ENCODE measurements around the gene SLC35F3. TPM values are rescaled to one million over a fixed set of nuclear protein-coding genes. Genes with fewer than 3 reads are reported as not detected.

Gene SLC35F3
- total and polyA plus RNA-seq, 9 of the 15 experiments (the other 6 are each of a cell fraction or from before 2014, with no cell fraction given): 0.04 to 0.07 (median 0.04) TPM; not detected in 6

DNA sequence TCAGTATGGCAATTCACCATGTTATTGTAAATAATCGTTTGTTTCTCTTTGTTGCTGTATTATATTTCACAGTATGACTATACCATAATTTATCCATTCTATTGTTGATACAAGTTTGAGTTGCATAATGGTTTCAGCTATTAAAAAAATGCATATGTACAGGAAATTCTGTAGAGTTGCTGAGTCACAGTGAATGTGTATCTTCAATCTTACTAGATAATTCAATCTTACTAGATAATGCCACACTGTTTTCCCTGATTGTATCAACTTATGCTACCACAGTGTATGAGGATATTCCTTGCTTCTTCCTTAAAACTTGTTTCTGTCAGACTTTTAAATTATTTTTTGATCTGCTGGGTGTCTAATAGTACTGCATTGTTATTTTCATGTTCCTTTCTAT lies 465.3 kb downstream of the SLC35F3 start (continued):
- TF ChIP-seq, protein P1, sequence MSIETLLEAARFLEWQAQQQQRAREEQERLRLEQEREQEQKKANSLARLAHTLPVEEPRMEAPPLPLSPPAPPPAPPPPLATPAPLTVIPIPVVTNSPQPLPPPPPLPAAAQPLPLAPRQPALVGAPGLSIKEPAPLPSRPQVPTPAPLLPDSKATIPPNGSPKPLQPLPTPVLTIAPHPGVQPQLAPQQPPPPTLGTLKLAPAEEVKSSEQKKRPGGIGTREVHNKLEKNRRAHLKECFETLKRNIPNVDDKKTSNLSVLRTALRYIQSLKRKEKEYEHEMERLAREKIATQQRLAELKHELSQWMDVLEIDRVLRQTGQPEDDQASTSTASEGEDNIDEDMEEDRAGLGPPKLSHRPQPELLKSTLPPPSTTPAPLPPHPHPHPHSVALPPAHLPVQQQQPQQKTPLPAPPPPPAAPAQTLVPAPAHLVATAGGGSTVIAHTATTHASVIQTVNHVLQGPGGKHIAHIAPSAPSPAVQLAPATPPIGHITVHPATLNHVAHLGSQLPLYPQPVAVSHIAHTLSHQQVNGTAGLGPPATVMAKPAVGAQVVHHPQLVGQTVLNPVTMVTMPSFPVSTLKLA (conservative IDR thresholded peaks at IDR 0.05): peak in 1 of 2 experiments; percentile 23; a peak in 1 of 4 replicates
- TF ChIP-seq, protein P2, sequence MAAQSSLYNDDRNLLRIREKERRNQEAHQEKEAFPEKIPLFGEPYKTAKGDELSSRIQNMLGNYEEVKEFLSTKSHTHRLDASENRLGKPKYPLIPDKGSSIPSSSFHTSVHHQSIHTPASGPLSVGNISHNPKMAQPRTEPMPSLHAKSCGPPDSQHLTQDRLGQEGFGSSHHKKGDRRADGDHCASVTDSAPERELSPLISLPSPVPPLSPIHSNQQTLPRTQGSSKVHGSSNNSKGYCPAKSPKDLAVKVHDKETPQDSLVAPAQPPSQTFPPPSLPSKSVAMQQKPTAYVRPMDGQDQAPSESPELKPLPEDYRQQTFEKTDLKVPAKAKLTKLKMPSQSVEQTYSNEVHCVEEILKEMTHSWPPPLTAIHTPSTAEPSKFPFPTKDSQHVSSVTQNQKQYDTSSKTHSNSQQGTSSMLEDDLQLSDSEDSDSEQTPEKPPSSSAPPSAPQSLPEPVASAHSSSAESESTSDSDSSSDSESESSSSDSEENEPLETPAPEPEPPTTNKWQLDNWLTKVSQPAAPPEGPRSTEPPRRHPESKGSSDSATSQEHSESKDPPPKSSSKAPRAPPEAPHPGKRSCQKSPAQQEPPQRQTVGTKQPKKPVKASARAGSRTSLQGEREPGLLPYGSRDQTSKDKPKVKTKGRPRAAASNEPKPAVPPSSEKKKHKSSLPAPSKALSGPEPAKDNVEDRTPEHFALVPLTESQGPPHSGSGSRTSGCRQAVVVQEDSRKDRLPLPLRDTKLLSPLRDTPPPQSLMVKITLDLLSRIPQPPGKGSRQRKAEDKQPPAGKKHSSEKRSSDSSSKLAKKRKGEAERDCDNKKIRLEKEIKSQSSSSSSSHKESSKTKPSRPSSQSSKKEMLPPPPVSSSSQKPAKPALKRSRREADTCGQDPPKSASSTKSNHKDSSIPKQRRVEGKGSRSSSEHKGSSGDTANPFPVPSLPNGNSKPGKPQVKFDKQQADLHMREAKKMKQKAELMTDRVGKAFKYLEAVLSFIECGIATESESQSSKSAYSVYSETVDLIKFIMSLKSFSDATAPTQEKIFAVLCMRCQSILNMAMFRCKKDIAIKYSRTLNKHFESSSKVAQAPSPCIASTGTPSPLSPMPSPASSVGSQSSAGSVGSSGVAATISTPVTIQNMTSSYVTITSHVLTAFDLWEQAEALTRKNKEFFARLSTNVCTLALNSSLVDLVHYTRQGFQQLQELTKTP (IDR thresholded peaks at IDR 0.05; ENCODE audit: low read depth in 1 of 2, partially characterized antibody in 2 of 2): no peak
- TF ChIP-seq BHLHE40 (IDR thresholded peaks at IDR 0.05; ENCODE audit: low read length) (no peak), ARNT (IDR thresholded peaks at IDR 0.05) (no peak), HDAC1 (IDR thresholded peaks at IDR 0.05) (0 out of 4 replicates have a peak, but pooled peaks of 1 of the 2 experiments have one; percentile 30), HEY1 (CRISPR knock-in tag; IDR thresholded peaks at IDR 0.05; ENCODE audit: borderline replicate concordance) (no peak), SRSF1 (IDR thresholded peaks at IDR 0.05; ENCODE audit: low read depth, low read length) (no peak), HDGF (IDR thresholded peaks at IDR 0.05) (no peak), FOXJ3 (CRISPR knock-in tag; IDR thresholded peaks at IDR 0.05) (no peak), PML (IDR thresholded peaks at IDR 0.05; ENCODE audit: low read length) (no peak)
- TF ChIP-seq, protein P3, sequence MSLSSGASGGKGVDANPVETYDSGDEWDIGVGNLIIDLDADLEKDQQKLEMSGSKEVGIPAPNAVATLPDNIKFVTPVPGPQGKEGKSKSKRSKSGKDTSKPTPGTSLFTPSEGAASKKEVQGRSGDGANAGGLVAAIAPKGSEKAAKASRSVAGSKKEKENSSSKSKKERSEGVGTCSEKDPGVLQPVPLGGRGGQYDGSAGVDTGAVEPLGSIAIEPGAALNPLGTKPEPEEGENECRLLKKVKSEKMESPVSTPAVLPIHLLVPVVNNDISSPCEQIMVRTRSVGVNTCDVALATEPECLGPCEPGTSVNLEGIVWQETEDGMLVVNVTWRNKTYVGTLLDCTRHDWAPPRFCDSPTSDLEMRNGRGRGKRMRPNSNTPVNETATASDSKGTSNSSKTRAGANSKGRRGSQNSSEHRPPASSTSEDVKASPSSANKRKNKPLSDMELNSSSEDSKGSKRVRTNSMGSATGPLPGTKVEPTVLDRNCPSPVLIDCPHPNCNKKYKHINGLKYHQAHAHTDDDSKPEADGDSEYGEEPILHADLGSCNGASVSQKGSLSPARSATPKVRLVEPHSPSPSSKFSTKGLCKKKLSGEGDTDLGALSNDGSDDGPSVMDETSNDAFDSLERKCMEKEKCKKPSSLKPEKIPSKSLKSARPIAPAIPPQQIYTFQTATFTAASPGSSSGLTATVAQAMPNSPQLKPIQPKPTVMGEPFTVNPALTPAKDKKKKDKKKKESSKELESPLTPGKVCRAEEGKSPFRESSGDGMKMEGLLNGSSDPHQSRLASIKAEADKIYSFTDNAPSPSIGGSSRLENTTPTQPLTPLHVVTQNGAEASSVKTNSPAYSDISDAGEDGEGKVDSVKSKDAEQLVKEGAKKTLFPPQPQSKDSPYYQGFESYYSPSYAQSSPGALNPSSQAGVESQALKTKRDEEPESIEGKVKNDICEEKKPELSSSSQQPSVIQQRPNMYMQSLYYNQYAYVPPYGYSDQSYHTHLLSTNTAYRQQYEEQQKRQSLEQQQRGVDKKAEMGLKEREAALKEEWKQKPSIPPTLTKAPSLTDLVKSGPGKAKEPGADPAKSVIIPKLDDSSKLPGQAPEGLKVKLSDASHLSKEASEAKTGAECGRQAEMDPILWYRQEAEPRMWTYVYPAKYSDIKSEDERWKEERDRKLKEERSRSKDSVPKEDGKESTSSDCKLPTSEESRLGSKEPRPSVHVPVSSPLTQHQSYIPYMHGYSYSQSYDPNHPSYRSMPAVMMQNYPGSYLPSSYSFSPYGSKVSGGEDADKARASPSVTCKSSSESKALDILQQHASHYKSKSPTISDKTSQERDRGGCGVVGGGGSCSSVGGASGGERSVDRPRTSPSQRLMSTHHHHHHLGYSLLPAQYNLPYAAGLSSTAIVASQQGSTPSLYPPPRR (CRISPR knock-in tag; IDR thresholded peaks at IDR 0.05; ENCODE audit: borderline replicate concordance): no peak
- TF ChIP-seq, protein P4, sequence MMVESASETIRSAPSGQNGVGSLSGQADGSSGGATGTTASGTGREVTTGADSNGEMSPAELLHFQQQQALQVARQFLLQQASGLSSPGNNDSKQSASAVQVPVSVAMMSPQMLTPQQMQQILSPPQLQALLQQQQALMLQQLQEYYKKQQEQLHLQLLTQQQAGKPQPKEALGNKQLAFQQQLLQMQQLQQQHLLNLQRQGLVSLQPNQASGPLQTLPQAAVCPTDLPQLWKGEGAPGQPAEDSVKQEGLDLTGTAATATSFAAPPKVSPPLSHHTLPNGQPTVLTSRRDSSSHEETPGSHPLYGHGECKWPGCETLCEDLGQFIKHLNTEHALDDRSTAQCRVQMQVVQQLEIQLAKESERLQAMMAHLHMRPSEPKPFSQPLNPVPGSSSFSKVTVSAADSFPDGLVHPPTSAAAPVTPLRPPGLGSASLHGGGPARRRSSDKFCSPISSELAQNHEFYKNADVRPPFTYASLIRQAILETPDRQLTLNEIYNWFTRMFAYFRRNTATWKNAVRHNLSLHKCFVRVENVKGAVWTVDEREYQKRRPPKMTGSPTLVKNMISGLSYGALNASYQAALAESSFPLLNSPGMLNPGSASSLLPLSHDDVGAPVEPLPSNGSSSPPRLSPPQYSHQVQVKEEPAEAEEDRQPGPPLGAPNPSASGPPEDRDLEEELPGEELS (CRISPR knock-in tag; IDR thresholded peaks at IDR 0.05; ENCODE audit: borderline replicate concordance): no peak
- TF ChIP-seq, protein P5, sequence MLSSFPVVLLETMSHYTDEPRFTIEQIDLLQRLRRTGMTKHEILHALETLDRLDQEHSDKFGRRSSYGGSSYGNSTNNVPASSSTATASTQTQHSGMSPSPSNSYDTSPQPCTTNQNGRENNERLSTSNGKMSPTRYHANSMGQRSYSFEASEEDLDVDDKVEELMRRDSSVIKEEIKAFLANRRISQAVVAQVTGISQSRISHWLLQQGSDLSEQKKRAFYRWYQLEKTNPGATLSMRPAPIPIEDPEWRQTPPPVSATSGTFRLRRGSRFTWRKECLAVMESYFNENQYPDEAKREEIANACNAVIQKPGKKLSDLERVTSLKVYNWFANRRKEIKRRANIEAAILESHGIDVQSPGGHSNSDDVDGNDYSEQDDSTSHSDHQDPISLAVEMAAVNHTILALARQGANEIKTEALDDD (IDR thresholded peaks at IDR 0.05): no peak

All from K562 (cell line).